ENCODE data around the gene ZMYND15. TPM values are rescaled to one million over a fixed set of nuclear protein-coding genes. Genes with fewer than 3 reads are reported as not detected.

The ZMYND15 gene
- total RNA-seq, 1 donor from 2014 or later: 0.70 TPM

- Mint-ChIP-seq H3K36me3 (no peaks in the 10 kb centered on the region), H3K27ac (no peak overlapping the region), H3K9me3 (no peaks in the 10 kb centered on the region), H3K4me3 (no peak overlapping the region), H3K27me3 (no peaks in the 10 kb centered on the region), H3K4me1 (ENCODE audit: unreplicated experiment) (peaks cover 8% of the 10 kb centered on the region)
- TF ChIP-seq, protein P1, sequence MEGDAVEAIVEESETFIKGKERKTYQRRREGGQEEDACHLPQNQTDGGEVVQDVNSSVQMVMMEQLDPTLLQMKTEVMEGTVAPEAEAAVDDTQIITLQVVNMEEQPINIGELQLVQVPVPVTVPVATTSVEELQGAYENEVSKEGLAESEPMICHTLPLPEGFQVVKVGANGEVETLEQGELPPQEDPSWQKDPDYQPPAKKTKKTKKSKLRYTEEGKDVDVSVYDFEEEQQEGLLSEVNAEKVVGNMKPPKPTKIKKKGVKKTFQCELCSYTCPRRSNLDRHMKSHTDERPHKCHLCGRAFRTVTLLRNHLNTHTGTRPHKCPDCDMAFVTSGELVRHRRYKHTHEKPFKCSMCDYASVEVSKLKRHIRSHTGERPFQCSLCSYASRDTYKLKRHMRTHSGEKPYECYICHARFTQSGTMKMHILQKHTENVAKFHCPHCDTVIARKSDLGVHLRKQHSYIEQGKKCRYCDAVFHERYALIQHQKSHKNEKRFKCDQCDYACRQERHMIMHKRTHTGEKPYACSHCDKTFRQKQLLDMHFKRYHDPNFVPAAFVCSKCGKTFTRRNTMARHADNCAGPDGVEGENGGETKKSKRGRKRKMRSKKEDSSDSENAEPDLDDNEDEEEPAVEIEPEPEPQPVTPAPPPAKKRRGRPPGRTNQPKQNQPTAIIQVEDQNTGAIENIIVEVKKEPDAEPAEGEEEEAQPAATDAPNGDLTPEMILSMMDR (conservative IDR thresholded peaks at IDR 0.05): no peak
- DNase-seq (ENCODE audit: extremely low spot score, unreplicated experiment): no peak
Observed at GRCh38 chr17:4715063-4715744, 24.4 kb upstream of the ZMYND15 start.

DNA sequence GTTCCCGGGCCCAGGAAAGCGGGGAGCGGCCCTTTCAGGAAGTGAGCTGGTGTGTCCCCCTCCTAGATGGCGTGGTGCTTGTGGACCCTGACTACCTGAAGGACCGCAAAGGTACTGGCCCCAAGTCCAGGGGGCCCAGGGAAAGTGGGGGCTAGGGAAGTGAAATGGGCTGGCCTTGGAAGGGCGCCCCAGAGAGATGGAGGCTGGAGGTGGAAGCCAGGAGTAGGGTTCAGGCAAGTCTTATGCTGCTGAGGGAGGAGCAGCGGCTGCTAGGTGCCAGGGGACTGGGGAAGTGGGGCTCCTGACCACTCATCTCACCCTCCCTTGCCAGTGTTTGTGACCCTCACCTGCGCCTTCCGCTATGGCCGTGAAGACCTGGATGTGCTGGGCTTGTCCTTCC is 23.6 kb upstream of the ZMYND15 start:
- TF ChIP-seq, protein P1 (conservative IDR thresholded peaks at IDR 0.05): no peak
- Mint-ChIP-seq H3K4me1 (ENCODE audit: unreplicated experiment) (peaks cover 9% of the 10 kb centered on the region), H3K36me3 (peaks cover 1% of the 10 kb centered on the region), H3K4me3 (no peak overlapping the region), H3K27ac (no peak overlapping the region), H3K27me3 (no peaks in the 10 kb centered on the region), H3K9me3 (no peaks in the 10 kb centered on the region)
- DNase-seq (ENCODE audit: extremely low spot score, unreplicated experiment): no peak

DNA sequence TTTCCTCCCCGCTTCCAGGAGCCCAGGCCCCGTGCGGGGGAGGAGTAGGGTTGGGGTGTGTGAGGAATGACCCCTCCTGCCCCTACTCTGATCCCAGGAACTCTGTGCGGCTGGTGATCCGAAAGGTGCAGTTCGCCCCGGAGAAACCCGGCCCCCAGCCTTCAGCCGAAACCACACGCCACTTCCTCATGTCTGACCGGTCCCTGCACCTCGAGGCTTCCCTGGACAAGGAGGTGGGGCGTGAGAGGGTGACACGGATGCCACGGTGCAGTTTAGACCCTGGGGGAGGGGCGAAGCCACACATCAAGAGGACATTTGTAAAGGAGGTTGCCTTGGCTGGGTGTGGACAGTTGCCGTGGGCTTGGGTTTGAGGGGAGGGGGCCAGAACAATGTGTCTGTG is 21.8 kb upstream of the ZMYND15 start:
- peaks cover 4% of the 10 kb centered on the region for H3K36me3 Mint-ChIP-seq
- H3K27ac Mint-ChIP-seq: no peak overlapping the region
- H3K27me3 Mint-ChIP-seq: no peaks in the 10 kb centered on the region
- no peak overlapping the region for H3K4me3 Mint-ChIP-seq
- TF ChIP-seq, protein P1 (conservative IDR thresholded peaks at IDR 0.05): no peak
- no peak for DNase-seq (ENCODE audit: extremely low spot score, unreplicated experiment)
- peaks cover 15% of the 10 kb centered on the region for H3K4me1 Mint-ChIP-seq (ENCODE audit: unreplicated experiment)
- no peaks in the 10 kb centered on the region for H3K9me3 Mint-ChIP-seq

GRCh38 chr17:4718276-4718675 is 21.4 kb upstream of the ZMYND15 start:
- Mint-ChIP-seq H3K4me3 (no peak overlapping the region), H3K9me3 (no peaks in the 10 kb centered on the region), H3K27ac (no peak overlapping the region), H3K36me3 (peaks cover 4% of the 10 kb centered on the region), H3K27me3 (no peaks in the 10 kb centered on the region), H3K4me1 (ENCODE audit: unreplicated experiment) (peaks cover 15% of the 10 kb centered on the region)
- TF ChIP-seq, protein P1 (conservative IDR thresholded peaks at IDR 0.05): no peak
- DNase-seq (ENCODE audit: extremely low spot score, unreplicated experiment): no peak

DNA sequence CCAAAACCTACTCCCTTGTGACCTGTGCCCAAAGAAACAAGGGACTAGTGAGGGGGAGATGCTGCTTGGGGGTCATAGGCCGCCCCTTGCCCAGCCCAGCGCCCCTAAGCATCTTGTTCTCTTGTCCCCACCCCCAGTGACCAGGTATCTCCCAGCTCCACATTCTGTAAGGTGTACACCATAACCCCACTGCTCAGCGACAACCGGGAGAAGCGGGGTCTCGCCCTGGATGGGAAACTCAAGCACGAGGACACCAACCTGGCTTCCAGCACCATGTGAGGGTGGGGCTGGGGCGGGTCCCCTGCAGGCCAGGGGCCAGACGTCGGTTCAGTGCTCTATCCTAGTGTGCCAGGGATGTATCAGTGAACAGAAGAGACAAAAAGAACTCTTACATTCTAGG is 20.5 kb upstream of the ZMYND15 start:
- no peak for DNase-seq (ENCODE audit: extremely low spot score, unreplicated experiment)
- no peaks in the 10 kb centered on the region for H3K27me3 Mint-ChIP-seq

More for the DNA sequence above, 20.5 kb upstream of the ZMYND15 start:
- H3K4me3 Mint-ChIP-seq: no peak overlapping the region
- peak overlapping the region; percentile 30 for H3K27ac Mint-ChIP-seq
- TF ChIP-seq, protein P1 (conservative IDR thresholded peaks at IDR 0.05): no peak
- H3K9me3 Mint-ChIP-seq: no peaks in the 10 kb centered on the region
- peaks cover 4% of the 10 kb centered on the region for H3K36me3 Mint-ChIP-seq
- H3K4me1 Mint-ChIP-seq (ENCODE audit: unreplicated experiment): peaks cover 15% of the 10 kb centered on the region

All from type B pancreatic cell (in vitro differentiated cells).